GM18526 (cell line): Measurements from ENCODE around the gene KAZN.

Experiments used
- POLR2A ChIP-seq: IDR thresholded peaks from 3 replicates; pipeline ENCODE4 v1.6.1; 2011; ENCODE audit not compliant: insufficient read length; ENCODE audit errors: extremely low read depth

The KAZN gene

DNA sequence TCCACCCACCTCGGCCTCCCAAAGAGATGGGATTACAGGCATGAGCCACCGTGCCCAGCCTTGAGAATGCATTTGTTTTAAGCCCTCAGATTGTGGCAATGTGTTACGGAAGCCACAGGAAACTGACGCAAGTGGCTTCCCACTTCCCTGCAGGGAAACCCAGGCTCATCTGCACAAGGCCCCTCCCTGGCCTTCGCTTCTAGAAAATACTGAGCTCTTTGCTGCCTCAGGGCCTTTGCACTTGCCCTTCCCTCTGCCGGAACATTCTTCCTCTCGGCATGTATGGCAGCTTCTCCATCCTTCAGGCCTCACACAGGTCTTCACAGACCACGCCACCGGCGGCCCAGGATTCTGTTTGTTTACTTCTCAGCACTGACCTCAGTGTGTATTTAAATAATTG lies 418.0 kb downstream of the KAZN start:
- no peak for TF ChIP-seq POLR2A

DNA sequence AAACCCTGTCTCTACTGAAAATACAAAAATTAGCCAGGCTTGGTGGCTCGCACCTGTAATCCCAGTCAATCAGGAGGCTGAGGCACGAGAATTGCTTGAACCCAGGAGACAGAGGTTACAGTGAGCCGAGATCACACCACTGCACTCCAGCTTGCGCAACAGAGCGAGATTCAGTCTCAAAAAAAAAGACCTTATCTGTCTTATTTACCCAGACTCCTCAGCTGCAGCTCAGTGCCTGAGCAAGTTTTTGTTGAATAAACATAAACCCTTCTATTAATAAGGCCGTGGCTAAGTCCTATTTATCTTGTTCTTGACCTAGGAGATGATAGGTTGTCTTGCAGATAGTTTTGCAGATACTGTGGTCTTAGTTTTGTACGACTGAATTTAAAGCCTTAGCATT lies 418.6 kb downstream of the KAZN start:
- no peak for TF ChIP-seq POLR2A

DNA sequence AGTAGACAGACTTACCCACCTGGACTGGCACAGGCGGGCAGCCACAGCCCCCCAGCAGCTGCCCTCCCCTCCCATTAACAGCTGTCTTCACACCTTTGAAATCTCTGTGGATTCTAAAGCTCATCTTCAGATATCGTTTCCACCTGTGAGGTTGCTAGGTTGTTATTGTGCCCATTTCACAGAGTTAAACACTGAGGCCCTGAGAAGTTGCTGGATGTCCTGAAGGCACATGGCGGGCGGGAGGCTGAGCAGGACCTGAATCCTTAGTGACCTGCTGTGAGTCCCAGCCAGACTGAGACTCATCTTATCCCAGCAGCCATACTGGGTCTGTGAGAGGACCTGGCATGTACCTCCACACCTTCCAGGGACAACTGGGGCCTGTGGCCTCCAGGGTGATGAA lies 420.3 kb downstream of the KAZN start:
- no peak for TF ChIP-seq POLR2A

- no peak for TF ChIP-seq POLR2A
These were observed 422.7 kb downstream of the KAZN start for GRCh38 chr1:15020943-15021745.

GRCh38 chr1:15022048-15022447 lies 423.6 kb downstream of the KAZN start:
- TF ChIP-seq POLR2A: no peak

DNA sequence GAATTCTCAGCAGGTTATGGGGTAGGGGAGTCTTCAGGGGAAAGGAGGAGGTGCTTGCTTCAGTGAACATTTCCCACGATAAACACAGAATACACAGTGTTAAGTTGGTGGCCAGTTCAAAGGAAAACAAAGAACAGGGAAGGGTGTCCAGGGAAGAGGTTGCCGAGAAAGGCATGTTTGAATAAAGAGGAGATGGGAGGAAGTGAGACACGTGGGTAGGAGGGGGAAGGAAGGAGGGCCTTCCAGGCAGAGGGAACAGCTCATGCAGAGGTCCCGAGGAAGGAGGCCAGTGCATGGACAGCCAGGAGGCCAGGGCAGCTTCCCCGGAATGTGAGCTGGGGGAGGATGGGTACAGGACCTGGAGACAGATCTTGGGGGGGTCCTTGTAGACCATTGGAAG lies 424.7 kb downstream of the KAZN start:
- no peak for TF ChIP-seq POLR2A

GRCh38 chr1:15023976-15024375 lies 425.5 kb downstream of the KAZN start:
- no peak for TF ChIP-seq POLR2A

GRCh38 chr1:15026117-15026489 lies 427.6 kb downstream of the KAZN start:
- no peak for TF ChIP-seq POLR2A

- TF ChIP-seq POLR2A: no peak
These were observed 429.1 kb downstream of the KAZN start for GRCh38 chr1:15027515-15027986.

DNA sequence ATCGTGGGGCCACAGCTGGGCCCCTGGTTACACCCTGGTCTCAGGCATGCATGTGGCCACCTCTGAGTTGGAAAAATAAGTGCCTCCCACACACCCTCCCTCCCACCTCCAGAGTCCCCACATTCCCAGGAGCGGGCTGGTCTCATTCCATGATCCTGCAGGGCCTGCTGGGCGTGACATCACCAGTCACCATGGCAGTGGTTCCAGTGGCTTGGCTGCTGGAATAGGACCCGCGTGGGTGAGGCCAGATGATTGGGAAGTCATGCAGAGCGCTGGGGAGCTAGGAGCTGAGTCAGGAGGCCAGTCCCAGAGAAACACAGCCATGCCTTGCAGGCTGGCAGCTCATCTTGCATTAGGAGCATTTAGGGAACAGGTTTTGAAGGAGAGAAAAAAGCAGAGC lies 429.6 kb downstream of the KAZN start:
- TF ChIP-seq POLR2A: no peak

DNA sequence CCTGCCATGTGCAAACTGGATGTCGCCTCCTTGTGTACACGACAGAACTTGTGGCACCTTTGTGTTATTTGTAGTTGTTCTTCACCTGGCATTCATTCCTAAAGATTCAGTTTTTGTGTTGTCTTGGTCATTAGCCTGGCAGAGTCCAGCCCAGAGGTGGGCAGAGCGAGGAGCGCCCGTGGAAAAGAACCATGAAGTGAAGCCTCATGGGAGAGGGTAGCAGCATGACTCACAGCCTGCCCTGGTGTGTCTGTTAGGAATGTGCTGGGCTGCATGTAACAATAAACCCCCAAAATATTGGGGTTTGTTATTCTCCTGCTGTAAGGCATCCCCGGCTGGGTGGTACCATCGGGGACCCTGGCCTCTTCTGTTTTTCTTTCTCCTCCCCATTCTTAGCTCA lies 430.1 kb downstream of the KAZN start:
- no peak for TF ChIP-seq POLR2A

GRCh38 chr1:15029036-15029435 lies 430.6 kb downstream of the KAZN start:
- TF ChIP-seq POLR2A: no peak

GRCh38 chr1:15029786-15030185 lies 431.3 kb downstream of the KAZN start:
- no peak for TF ChIP-seq POLR2A

DNA sequence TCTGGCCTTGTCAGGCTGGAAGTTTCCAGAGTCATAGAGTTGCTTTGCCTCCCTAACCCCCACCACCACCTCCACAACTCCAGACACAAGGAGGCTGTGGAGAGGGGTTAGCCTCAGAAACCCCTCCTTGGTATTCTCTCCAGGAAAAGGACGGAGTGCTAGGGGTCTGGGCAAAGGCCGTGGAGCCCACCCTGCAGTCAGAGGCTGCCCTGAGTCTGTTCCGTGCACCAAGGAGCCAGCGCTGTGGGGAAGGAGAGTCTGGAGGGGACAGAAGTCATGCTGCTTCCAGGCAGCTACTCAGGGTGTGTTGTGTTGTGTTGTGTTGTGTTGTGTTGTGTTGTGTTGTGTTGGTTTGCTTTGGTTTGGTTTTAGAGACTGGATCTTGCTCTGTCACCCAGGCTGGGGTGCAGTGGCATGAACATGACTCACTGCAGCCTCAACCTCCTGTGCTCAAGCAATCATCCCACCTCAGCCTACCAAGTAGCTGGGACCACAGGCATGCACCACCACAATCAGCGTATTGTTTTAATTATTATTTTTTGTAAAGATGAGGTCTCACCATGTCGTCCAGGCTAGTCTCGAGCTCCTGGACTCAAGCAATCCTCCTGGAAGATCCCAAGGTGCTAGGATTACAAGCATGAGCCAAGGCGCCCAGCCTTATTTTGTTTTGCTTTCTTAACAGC lies 432.9 kb downstream of the KAZN start:
- TF ChIP-seq POLR2A: no peak

DNA sequence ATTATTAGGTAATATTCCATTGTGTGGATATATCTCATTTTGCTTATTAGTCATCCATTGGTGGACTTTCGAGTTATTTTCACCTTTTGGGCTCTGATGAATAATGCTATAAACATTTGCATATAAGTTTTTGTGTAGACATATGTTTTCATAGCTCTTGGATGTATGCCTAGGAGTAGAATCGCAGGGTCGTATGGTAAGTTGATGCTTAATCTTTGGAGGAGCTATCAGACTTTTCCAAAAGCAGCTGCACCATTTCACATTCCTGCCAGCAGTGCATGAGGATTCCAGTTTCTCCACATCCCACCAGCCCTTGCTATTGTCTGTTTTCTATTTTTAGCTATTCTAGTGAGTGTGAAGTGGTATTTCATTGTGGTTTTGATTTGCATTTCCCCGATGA lies 434.8 kb downstream of the KAZN start:
- TF ChIP-seq POLR2A: no peak

GRCh38 chr1:15034656-15035055 lies 436.2 kb downstream of the KAZN start:
- TF ChIP-seq POLR2A: no peak

GRCh38 chr1:15035236-15035635 lies 436.8 kb downstream of the KAZN start:
- TF ChIP-seq POLR2A: no peak
